Ishikawa (cell line): ENCODE results near the gene SUV39H1.

ENCODE experiments used
- EP300 ChIP-seq: IDR thresholded peaks from 2 replicates; pipeline ENCODE4 v1.6.1; 2012; ENCODE audit warnings: borderline replicate concordance
- TF ChIP-seq, protein P1 (sequence below): IDR thresholded peaks from 2 replicates; pipeline ENCODE4 v1.6.1; 2012; ENCODE audit warnings: low read depth, mild to moderate bottlenecking

DNA sequence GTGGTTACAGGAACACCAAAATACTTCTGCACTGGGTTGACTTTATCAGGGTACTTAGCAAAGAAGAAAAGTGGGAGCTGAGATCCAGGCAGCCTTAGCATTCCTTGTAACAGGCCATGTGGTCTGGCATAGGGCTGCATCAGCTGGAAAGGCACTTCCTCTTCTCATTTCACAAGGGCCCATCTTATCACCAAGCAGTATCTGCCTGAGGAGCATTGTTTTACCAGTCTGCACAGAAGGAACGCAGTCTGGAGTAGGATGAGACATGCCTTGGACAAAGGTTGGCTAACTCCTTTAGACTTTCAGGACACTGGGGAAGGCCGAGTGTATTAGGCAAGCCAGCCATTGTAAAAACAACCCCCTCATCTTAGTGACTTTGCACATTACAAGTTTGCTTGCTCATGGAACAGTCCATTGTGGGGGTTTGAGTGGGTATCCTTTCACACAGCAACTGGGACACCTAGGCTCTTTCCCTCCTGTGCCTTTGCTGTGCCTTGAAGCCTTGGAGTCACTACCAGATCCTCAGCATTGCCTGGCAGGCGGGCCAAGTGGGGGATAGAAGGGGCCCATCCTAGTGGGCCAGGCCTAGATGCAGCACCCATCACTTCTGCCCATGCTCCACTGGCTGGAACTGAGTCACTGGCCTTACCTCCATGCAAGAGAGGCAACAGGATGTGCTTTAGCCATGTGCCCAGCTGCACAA is 4.6 kb downstream of the SUV39H1 start:
- TF ChIP-seq EP300: no peak
- TF ChIP-seq, protein P1, sequence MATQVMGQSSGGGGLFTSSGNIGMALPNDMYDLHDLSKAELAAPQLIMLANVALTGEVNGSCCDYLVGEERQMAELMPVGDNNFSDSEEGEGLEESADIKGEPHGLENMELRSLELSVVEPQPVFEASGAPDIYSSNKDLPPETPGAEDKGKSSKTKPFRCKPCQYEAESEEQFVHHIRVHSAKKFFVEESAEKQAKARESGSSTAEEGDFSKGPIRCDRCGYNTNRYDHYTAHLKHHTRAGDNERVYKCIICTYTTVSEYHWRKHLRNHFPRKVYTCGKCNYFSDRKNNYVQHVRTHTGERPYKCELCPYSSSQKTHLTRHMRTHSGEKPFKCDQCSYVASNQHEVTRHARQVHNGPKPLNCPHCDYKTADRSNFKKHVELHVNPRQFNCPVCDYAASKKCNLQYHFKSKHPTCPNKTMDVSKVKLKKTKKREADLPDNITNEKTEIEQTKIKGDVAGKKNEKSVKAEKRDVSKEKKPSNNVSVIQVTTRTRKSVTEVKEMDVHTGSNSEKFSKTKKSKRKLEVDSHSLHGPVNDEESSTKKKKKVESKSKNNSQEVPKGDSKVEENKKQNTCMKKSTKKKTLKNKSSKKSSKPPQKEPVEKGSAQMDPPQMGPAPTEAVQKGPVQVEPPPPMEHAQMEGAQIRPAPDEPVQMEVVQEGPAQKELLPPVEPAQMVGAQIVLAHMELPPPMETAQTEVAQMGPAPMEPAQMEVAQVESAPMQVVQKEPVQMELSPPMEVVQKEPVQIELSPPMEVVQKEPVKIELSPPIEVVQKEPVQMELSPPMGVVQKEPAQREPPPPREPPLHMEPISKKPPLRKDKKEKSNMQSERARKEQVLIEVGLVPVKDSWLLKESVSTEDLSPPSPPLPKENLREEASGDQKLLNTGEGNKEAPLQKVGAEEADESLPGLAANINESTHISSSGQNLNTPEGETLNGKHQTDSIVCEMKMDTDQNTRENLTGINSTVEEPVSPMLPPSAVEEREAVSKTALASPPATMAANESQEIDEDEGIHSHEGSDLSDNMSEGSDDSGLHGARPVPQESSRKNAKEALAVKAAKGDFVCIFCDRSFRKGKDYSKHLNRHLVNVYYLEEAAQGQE: no peak
